ENCODE results near the gene TBCA. TPM values are rescaled to one million over a fixed set of nuclear protein-coding genes. Genes with fewer than 3 reads are reported as not detected.

The TBCA gene, protein sequence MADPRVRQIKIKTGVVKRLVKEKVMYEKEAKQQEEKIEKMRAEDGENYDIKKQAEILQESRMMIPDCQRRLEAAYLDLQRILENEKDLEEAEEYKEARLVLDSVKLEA
- 493 and 498 TPM in 2 replicates for total RNA-seq (2014; rRNA removed; shearing (Covaris generic))

GRCh38 chr5:77775790-77776553, at the start of gene TBCA:
TSS of gene TBCA (minus strand) at chr5:77776339. CDS start at chr5:77776257, 82 bp downstream.
- in situ Hi-C loops (cut with HindIII; ENCODE audit: low sequenced_read_pairs) = no loop called here
- DNase-seq (ENCODE audit: low spot score) = peak; percentile 87

DNA sequence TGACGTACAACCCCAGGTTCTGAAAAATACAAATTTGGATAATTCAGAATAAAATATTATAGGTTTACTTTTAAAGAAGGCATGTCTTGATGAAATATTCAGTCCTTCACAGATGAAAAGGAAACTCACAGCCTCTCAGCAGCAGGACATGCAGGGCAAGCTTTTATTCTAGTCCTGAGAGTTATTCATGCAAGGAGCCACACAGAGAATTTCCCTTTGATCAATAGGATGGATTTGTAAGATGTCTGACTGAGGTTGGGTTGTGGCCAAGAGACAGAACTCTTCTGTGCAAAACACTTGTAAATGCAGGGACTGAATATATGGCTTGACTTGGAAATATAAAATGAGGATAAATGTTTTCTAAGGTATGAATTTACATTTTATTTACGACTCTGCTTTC, 48.8 kb upstream of the TBCA start:
- no peak for DNase-seq (ENCODE audit: low spot score)
- in situ Hi-C loops (cut with HindIII; ENCODE audit: low sequenced_read_pairs) = no loop called here

- DNase-seq (ENCODE audit: low spot score) = no peak
- in situ Hi-C loops (cut with HindIII; ENCODE audit: low sequenced_read_pairs) = no loop called here
These were observed 40.5 kb upstream of the TBCA start for GRCh38 chr5:77816686-77817085.

- DNase-seq (ENCODE audit: low spot score) = no peak
- in situ Hi-C loops (cut with HindIII; ENCODE audit: low sequenced_read_pairs) = no loop called here
These were observed 36.9 kb upstream of the TBCA start for GRCh38 chr5:77812926-77813589.

GRCh38 chr5:77806213-77806843, 30.2 kb upstream of the TBCA start:
- DNase-seq (ENCODE audit: low spot score) = no peak
- in situ Hi-C loops (cut with HindIII; ENCODE audit: low sequenced_read_pairs) = no loop called here

DNA sequence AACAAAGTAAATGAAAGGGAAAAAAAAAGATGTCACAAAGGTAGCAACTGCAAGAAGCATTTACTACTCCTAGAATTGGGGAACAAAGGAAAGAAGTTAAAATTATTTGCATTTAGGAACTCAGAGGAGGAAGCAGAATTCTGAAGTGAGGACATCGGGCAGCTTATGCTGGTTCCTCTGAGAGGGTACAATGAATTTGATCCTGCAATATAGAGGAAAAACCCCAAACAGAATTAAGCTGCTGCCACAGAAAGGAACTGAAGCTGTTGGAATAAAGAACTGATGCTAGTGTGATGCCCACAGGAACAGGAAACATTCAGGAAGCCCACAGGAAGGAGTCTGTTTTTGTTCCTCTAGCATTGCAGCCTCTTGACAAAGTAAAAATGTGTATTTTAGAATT, 22.3 kb upstream of the TBCA start:
- no peak for DNase-seq (ENCODE audit: low spot score)
- in situ Hi-C loops (cut with HindIII; ENCODE audit: low sequenced_read_pairs) = no loop called here

- in situ Hi-C loops (cut with HindIII; ENCODE audit: low sequenced_read_pairs) = no loop called here
- no peak for DNase-seq (ENCODE audit: low spot score)
These were observed 21.0 kb upstream of the TBCA start for GRCh38 chr5:77797136-77797535.

GRCh38 chr5:77795846-77796245, 19.7 kb upstream of the TBCA start:
- no peak for DNase-seq (ENCODE audit: low spot score)
- in situ Hi-C loops (cut with HindIII; ENCODE audit: low sequenced_read_pairs) = no loop called here

GRCh38 chr5:77795268-77795667, 19.1 kb upstream of the TBCA start:
- in situ Hi-C loops (cut with HindIII; ENCODE audit: low sequenced_read_pairs) = no loop called here
- DNase-seq (ENCODE audit: low spot score) = no peak

- in situ Hi-C loops (cut with HindIII; ENCODE audit: low sequenced_read_pairs) = no loop called here
- no peak for DNase-seq (ENCODE audit: low spot score)
These were observed 15.8 kb upstream of the TBCA start for GRCh38 chr5:77791926-77792325.

DNA sequence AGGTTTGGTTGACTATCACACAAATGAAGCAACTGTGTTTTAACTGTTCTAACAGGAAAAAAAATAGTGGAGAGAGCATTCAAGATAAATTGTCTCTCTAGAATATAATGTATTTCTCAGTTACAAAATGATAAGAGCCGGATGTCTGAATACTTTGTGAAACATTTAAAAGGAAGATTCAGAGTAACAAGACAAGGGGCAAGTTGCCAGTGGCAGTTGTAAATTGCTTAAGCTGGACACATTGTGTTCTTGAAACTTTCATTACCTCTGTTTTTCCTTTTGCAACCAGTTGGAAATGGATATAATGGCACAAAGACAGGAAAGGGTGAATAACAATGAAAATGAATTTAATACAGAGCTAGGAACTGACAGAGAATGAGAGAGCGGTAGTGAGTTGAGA, 15.2 kb upstream of the TBCA start:
- no peak for DNase-seq (ENCODE audit: low spot score)
- in situ Hi-C loops (cut with HindIII; ENCODE audit: low sequenced_read_pairs) = no loop called here

GRCh38 chr5:77785229-77785628, 9.1 kb upstream of the TBCA start:
- in situ Hi-C loops (cut with HindIII; ENCODE audit: low sequenced_read_pairs) = no loop called here
- DNase-seq (ENCODE audit: low spot score) = no peak

DNA sequence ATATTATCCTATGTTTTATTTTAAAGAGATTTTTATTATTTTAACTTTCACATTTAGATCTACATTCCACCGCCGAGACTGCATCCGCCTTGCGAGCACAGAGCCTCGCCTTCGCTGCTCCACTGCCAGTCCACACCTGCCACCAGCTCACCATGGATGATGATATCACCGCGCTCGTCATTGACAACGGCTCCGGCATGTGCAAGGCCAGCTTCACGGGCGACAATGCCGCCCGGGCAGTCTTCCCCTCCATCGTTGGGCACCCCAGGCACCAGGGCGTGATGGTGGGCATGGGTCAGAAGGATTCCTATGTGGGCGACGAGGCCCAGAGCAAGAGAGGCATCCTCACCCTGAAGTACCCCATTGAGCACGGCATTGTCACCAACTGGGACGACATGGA, 8.6 kb upstream of the TBCA start:
- in situ Hi-C loops (cut with HindIII; ENCODE audit: low sequenced_read_pairs) = no loop called here
- no peak for DNase-seq (ENCODE audit: low spot score)

DNA sequence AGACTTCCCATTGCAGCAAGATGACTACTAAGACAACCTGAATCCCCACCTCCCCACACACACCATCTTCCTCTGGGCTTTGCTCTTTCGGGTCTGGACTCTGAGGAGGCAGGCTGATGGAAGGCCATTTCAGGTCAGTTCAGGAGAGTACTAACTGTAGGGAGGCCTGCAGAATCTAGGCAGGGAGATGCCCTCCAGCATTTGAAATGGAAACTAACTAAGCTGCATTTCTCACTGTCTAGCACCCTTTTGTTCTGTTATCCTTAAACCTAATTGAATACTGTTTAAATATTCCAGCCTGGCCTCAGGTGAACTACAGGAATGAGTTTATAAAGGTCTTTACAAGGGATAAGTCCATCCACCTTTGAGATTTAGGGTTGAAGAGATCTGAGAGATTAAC, 4.9 kb upstream of the TBCA start:
- in situ Hi-C loops (cut with HindIII; ENCODE audit: low sequenced_read_pairs) = no loop called here
- no peak for DNase-seq (ENCODE audit: low spot score)

GRCh38 chr5:77778881-77779438, 2.8 kb upstream of the TBCA start:
- DNase-seq (ENCODE audit: low spot score) = no peak
- in situ Hi-C loops (cut with HindIII; ENCODE audit: low sequenced_read_pairs) = no loop called here

GRCh38 chr5:77778398-77778797, 2.3 kb upstream of the TBCA start:
- in situ Hi-C loops (cut with HindIII; ENCODE audit: low sequenced_read_pairs) = no loop called here
- DNase-seq (ENCODE audit: low spot score) = no peak

DNA sequence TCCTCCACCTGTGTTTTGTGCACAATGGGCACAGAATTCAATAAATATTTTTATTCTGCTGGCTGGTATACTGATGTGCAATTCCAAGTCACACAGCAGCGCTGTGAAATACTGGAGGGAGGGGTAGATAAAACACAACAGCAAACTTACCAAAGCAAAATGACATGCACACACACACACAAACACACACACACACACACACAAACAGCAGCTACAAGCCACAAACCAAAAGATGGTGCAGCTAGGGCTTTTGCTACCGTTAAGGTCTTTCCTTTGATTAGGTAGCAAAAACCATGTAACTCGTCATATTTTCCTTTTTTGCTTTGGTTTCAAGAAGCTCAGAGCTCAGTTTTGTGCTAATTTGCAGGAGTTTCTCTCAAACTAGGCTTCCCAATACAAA, 1.8 kb upstream of the TBCA start:
- no peak for DNase-seq (ENCODE audit: low spot score)
- in situ Hi-C loops (cut with HindIII; ENCODE audit: low sequenced_read_pairs) = no loop called here

- in situ Hi-C loops (cut with HindIII; ENCODE audit: low sequenced_read_pairs) = no loop called here
- no peak for DNase-seq (ENCODE audit: low spot score)
These were observed 1.2 kb upstream of the TBCA start for GRCh38 chr5:77777281-77777892.

DNA sequence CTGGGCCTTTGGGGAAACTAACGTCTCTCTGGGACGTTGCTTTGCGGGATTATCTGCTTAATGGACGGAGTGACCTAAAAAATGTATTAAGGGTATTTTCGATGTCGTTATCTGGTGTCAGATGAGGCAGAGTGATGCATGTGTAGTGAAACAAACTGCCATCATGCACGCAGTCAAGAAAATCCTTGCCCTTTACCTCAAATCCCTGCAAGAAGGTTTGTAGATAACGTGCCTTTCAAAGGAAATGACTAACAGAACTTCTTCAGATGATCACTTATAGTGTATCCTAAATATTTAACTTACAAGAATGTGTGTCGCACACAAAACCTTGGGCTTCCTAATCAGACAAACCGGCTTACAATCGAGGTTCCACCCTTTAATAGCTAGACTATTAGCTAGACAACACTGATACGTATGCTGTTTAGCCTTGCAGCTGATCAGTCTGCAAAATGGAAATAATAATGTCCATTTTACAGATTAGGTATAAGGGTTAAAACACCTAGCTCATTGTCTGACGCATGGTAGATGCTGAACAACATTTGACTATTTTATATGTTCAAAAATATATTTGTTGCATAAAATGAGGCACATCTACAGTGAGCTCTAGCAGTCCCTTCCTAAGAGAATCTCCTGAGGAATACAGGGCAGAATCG, 541 bp upstream of the TBCA start:
- in situ Hi-C loops (cut with HindIII; ENCODE audit: low sequenced_read_pairs) = no loop called here
- no peak for DNase-seq (ENCODE audit: low spot score)

Data from G401 (cell line).